ENCODE data around the gene PLIN1. TPM values are rescaled to one million over a fixed set of nuclear protein-coding genes. Genes with fewer than 3 reads are reported as not detected.

PLIN1 gene
- total and polyA plus RNA-seq, 2 experiments from 2014 or later: 0.21 to 0.90 TPM

DNA sequence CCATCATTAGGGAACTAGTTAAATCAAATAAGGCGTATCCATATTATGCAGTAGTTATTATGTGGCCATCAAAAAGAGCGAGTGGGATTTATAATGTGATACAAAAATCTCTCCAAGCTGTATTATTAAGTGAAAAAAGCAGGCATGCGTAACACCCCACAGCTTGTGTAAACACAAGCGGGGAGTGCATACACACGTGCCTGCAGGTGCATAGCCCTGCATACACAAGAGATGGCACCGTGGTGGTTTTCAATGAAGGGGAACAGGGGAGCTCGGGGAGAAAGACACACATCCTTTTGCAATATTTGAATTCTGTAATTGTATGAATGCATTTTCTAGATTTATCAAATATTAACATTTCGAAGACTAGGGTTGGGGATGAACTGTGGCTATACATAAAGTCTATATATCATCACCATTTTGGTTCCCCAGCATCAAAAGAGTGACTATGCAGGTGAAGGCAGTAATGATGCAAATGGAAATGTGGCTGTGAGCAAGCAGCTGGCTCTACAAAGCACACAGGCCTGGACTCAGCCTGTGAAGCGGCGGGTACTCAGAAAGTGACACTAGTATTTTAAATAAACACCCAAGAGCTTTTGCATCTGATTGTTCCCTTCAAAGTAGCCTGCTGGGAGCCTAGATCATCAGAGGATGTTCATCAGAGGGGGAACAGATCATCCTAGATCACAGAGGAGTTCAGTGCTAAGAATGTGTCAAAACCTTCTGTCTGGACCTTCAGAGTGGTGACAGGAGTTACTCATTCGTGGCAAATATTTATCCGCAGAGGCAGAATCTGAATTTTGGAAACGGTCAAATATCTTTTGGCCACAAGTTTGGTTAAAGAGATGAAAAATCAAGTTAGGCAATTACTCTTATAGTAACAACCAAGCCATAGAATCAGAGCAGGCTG lies 14.5 kb downstream of the PLIN1 start:
- Histone ChIP-seq H3K4me1 (ENCODE audit: insufficient read depth) (peaks cover 16% of the 10 kb centered on the region), H4K20me1 (replicated peaks; ENCODE audit: insufficient read depth) (no peaks in the 10 kb centered on the region), H3K9me2 (ENCODE audit: insufficient read depth) (no peaks in the 10 kb centered on the region), H3K79me2 (replicated peaks; ENCODE audit: insufficient read depth) (no peaks in the 10 kb centered on the region), H3F3A (replicated peaks; ENCODE audit: low read depth) (no peaks in the 10 kb centered on the region), H3K4me3 (peak overlapping the region; percentile 60), H3K4me2 (peak overlapping the region; percentile 90), H3K27ac (ENCODE audit: low read depth) (no peak overlapping the region), H2AFZ (peak overlapping the region; percentile 87), H3K27me3 (ENCODE audit: insufficient read depth) (peaks cover 20% of the 10 kb centered on the region), H3K36me3 (ENCODE audit: insufficient read depth) (no peaks in the 10 kb centered on the region)
- no peaks in the 10 kb centered on the region; the same call in 2 of the 3 replicates for H3K9me3 Mint-ChIP-seq
- DNase-seq (ENCODE audit: low spot score) (no peak), ATAC-seq (no peak)
- no peak for TF ChIP-seq EZH2phosphoT487 (IDR thresholded peaks at IDR 0.05; ENCODE audit: unreplicated experiment)
- TF ChIP-seq, protein P1, sequence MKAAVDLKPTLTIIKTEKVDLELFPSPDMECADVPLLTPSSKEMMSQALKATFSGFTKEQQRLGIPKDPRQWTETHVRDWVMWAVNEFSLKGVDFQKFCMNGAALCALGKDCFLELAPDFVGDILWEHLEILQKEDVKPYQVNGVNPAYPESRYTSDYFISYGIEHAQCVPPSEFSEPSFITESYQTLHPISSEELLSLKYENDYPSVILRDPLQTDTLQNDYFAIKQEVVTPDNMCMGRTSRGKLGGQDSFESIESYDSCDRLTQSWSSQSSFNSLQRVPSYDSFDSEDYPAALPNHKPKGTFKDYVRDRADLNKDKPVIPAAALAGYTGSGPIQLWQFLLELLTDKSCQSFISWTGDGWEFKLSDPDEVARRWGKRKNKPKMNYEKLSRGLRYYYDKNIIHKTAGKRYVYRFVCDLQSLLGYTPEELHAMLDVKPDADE (IDR thresholded peaks at IDR 0.05): no peak
- no peak for TF ChIP-seq EZH2 (IDR thresholded peaks at IDR 0.05; ENCODE audit: low read depth, unreplicated experiment)
- TF ChIP-seq, protein P2, sequence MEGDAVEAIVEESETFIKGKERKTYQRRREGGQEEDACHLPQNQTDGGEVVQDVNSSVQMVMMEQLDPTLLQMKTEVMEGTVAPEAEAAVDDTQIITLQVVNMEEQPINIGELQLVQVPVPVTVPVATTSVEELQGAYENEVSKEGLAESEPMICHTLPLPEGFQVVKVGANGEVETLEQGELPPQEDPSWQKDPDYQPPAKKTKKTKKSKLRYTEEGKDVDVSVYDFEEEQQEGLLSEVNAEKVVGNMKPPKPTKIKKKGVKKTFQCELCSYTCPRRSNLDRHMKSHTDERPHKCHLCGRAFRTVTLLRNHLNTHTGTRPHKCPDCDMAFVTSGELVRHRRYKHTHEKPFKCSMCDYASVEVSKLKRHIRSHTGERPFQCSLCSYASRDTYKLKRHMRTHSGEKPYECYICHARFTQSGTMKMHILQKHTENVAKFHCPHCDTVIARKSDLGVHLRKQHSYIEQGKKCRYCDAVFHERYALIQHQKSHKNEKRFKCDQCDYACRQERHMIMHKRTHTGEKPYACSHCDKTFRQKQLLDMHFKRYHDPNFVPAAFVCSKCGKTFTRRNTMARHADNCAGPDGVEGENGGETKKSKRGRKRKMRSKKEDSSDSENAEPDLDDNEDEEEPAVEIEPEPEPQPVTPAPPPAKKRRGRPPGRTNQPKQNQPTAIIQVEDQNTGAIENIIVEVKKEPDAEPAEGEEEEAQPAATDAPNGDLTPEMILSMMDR (conservative IDR thresholded peaks at IDR 0.05; ENCODE audit: low read depth in 2 of 2): no peak
- peak overlapping the region; percentile 67 for H3K4me3 Mint-ChIP-seq
- H3K27ac Mint-ChIP-seq: no peak overlapping the region
- H3K36me3 Mint-ChIP-seq (ENCODE audit: low read depth): no peaks in the 10 kb centered on the region
- H3K4me1 Mint-ChIP-seq: peaks cover 19% of the 10 kb centered on the region
- peaks cover 15% of the 10 kb centered on the region for H3K27me3 Mint-ChIP-seq (ENCODE audit: insufficient read depth, low read depth, poor library complexity)

DNA sequence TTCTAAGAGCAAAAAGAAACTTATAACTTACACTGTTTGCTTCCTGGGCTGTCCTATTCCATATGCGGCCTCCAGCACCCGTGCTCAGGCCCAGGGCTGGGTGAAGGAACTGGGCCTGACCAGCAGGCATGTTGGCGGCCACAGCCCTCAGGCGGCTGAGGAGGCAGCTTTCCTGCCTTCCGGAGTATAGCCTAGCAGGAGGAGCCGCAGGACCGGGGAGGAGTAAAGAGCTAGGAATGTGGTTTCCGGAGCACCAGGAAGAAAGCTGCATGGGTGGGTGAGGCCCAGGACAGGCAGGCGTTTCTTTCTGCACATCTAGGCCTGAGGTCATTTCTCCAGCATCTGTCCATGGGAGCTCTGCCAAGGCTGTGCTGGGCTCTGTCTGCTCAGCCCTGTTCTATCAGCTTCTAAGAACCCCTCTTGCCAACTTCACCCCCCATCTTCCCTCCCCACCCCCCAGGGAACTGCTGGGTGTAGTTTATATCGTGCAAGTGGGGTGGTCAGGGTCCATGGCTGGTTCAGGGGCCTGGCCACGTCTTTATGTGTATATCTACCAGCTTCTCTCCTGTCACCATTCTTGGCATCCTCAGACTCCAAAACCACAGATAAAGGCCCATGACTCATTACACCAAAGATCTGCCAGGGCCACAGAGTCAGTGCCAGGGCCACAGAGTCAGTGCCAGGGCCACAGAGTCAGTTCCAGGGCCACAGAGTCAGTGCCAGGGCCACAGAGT lies 16.1 kb downstream of the PLIN1 start:
- DNase-seq (ENCODE audit: low spot score): peak; percentile 30
- peak; percentile 16; the same call in 2 of the 3 replicates for ATAC-seq
- H3K4me1 ChIP-seq (ENCODE audit: insufficient read depth): peaks cover 16% of the 10 kb centered on the region
- Mint-ChIP-seq H3K27ac (no peak overlapping the region), H3K36me3 (ENCODE audit: low read depth) (no peaks in the 10 kb centered on the region), H3K4me3 (no peak overlapping the region), H3K4me1 (peaks cover 19% of the 10 kb centered on the region), H3K27me3 (ENCODE audit: insufficient read depth, low read depth, poor library complexity) (peaks cover 15% of the 10 kb centered on the region), H3K9me3 (no peaks in the 10 kb centered on the region; the same call in 2 of the 3 replicates)
- no peaks in the 10 kb centered on the region for H3K9me2 ChIP-seq (ENCODE audit: insufficient read depth)
- no peaks in the 10 kb centered on the region for H3F3A ChIP-seq (replicated peaks; ENCODE audit: low read depth)
- H3K27ac ChIP-seq (ENCODE audit: low read depth): no peak overlapping the region
- no peak overlapping the region for H3K4me2 ChIP-seq
- H3K36me3 ChIP-seq (ENCODE audit: insufficient read depth): no peaks in the 10 kb centered on the region
- H3K4me3 ChIP-seq: no peak overlapping the region
- H4K20me1 ChIP-seq (replicated peaks; ENCODE audit: insufficient read depth): no peaks in the 10 kb centered on the region
- H3K27me3 ChIP-seq (ENCODE audit: insufficient read depth): peaks cover 20% of the 10 kb centered on the region
- peak overlapping the region; percentile 76; the same call in 1 of the 2 replicates for H2AFZ ChIP-seq
- no peaks in the 10 kb centered on the region for H3K79me2 ChIP-seq (replicated peaks; ENCODE audit: insufficient read depth)
- no peak for TF ChIP-seq EZH2phosphoT487 (IDR thresholded peaks at IDR 0.05; ENCODE audit: unreplicated experiment)
- no peak for TF ChIP-seq CREB1 (CRISPR knock-in tag; IDR thresholded peaks at IDR 0.05; ENCODE audit: low read depth)
- TF ChIP-seq, protein P3, sequence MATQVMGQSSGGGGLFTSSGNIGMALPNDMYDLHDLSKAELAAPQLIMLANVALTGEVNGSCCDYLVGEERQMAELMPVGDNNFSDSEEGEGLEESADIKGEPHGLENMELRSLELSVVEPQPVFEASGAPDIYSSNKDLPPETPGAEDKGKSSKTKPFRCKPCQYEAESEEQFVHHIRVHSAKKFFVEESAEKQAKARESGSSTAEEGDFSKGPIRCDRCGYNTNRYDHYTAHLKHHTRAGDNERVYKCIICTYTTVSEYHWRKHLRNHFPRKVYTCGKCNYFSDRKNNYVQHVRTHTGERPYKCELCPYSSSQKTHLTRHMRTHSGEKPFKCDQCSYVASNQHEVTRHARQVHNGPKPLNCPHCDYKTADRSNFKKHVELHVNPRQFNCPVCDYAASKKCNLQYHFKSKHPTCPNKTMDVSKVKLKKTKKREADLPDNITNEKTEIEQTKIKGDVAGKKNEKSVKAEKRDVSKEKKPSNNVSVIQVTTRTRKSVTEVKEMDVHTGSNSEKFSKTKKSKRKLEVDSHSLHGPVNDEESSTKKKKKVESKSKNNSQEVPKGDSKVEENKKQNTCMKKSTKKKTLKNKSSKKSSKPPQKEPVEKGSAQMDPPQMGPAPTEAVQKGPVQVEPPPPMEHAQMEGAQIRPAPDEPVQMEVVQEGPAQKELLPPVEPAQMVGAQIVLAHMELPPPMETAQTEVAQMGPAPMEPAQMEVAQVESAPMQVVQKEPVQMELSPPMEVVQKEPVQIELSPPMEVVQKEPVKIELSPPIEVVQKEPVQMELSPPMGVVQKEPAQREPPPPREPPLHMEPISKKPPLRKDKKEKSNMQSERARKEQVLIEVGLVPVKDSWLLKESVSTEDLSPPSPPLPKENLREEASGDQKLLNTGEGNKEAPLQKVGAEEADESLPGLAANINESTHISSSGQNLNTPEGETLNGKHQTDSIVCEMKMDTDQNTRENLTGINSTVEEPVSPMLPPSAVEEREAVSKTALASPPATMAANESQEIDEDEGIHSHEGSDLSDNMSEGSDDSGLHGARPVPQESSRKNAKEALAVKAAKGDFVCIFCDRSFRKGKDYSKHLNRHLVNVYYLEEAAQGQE (IDR thresholded peaks at IDR 0.05; ENCODE audit: unreplicated experiment): no peak
- TF ChIP-seq ZNF331 (CRISPR knock-in tag; IDR thresholded peaks at IDR 0.05; ENCODE audit: low read depth): no peak
- TF ChIP-seq EZH2 (IDR thresholded peaks at IDR 0.05; ENCODE audit: low read depth, unreplicated experiment): no peak
- no peak for TF ChIP-seq STAT1 (IDR thresholded peaks at IDR 0.05; ENCODE audit: unreplicated experiment)

Measured in GM23338 (cell line).